HL-60 (cell line): ENCODE data around the gene EXOC4.

Experiments used
- DNase-seq, 2 experiments: peaks; one replicate each; pipeline ENCODE4 v3.0.0-alpha.2; 2010 to 2020; ENCODE audit warnings: low read depth in 1 of 2, low spot score in 1 of 2
- H3K27ac ChIP-seq: fragments of 250-450 bp; sonication (Bioruptor Pico); replicated peaks from 2 replicates; pipeline ENCODE4 v1.5.1; 2020; ENCODE audit warnings: mild to moderate bottlenecking, moderate library complexity
- H3K27me3 ChIP-seq: fragments of 250-450 bp; sonication (Bioruptor Pico); 2 replicates; pipeline ENCODE4 v1.5.1; 2021; ENCODE audit warnings: mild to moderate bottlenecking, moderate library complexity; ENCODE audit not compliant: insufficient read depth, poor library complexity, severe bottlenecking
- H3K4me3 ChIP-seq: replicated peaks from 2 replicates; pipeline ENCODE4 v1.5.1; 2011; ENCODE audit warnings: mild to moderate bottlenecking, control low read depth, low read length; ENCODE audit not compliant: insufficient read depth
- CTCF ChIP-seq: IDR thresholded peaks from one replicate; pipeline ENCODE4 v1.5.1; 2011; ENCODE audit warnings: low read length, control low read depth, inconsistent platforms; ENCODE audit not compliant: insufficient read depth
- GABPA ChIP-seq: IDR thresholded peaks from 2 replicates; pipeline ENCODE4 v1.6.1; 2012; ENCODE audit warnings: low read depth
- POLR2AphosphoS5 ChIP-seq: IDR thresholded peaks from 2 replicates; pipeline ENCODE4 v1.6.1; 2012; ENCODE audit warnings: low read depth
- REST ChIP-seq: IDR thresholded peaks from 2 replicates; pipeline ENCODE4 v1.6.1; 2012; ENCODE audit warnings: low read depth; ENCODE audit not compliant: insufficient replicate concordance
- SPI1 ChIP-seq: IDR thresholded peaks from 2 replicates; pipeline ENCODE4 v1.6.1; 2012; ENCODE audit warnings: low read depth, mild to moderate bottlenecking, borderline replicate concordance

The EXOC4 gene

GRCh38 chr7:133436014-133436428 is 183.1 kb downstream of the EXOC4 start:
- Histone ChIP-seq H3K27ac (no peak overlapping the region), H3K4me3 (no peak overlapping the region), H3K27me3 (no peaks in the 10 kb centered on the region)
- DNase-seq: no peak
- TF ChIP-seq SPI1: no peak
- no peak for TF ChIP-seq GABPA
- TF ChIP-seq POLR2AphosphoS5: no peak
- no peak for TF ChIP-seq CTCF
- no peak for TF ChIP-seq REST

- no peak for DNase-seq
- no peaks in the 10 kb centered on the region for H3K27me3 ChIP-seq
- no peak overlapping the region for H3K27ac ChIP-seq
- no peak for TF ChIP-seq GABPA
- no peak for TF ChIP-seq SPI1
- no peak for TF ChIP-seq CTCF
- TF ChIP-seq POLR2AphosphoS5: no peak
- H3K4me3 ChIP-seq: no peak overlapping the region
Measured at GRCh38 chr7:133437544-133437943, 184.7 kb downstream of the EXOC4 start.

- H3K4me3 ChIP-seq: no peak overlapping the region
- H3K27ac ChIP-seq: no peak overlapping the region
- DNase-seq: no peak
- no peak for TF ChIP-seq GABPA
- TF ChIP-seq CTCF: no peak
- TF ChIP-seq POLR2AphosphoS5: no peak
- no peak for TF ChIP-seq REST
- TF ChIP-seq SPI1: no peak
- H3K27me3 ChIP-seq: no peaks in the 10 kb centered on the region
Measured at GRCh38 chr7:133442818-133443217, 189.9 kb downstream of the EXOC4 start.

- no peak overlapping the region for H3K4me3 ChIP-seq
- no peak for TF ChIP-seq POLR2AphosphoS5
- DNase-seq: no peak
- H3K27me3 ChIP-seq: no peaks in the 10 kb centered on the region
- no peak overlapping the region for H3K27ac ChIP-seq
Measured at GRCh38 chr7:133445617-133446016, 192.7 kb downstream of the EXOC4 start.
